Fibroblast of lung (primary cell): ENCODE data around the gene DNAJC8.

Source experiments
- CTCF ChIP-seq, 2 donors: IDR thresholded peaks in 1 of 2; conservative IDR thresholded peaks in 1 of 2; 1 replicate in 1 of 2; 2 replicates in 1 of 2; pipeline ENCODE4 v1.5.1; 2011 to 2012; ENCODE audit warnings: low read length in 2 of 2, control low read depth in 1 of 2, inconsistent platforms in 1 of 2, low read depth in 1 of 2, mild to moderate bottlenecking in 1 of 2
- EZH2 ChIP-seq: IDR thresholded peaks from 2 replicates; pipeline ENCODE4 v1.5.1; 2012; ENCODE audit warnings: low read length, control low read depth, mild to moderate bottlenecking; ENCODE audit errors: missing control alignments

- TF ChIP-seq CTCF (conservative IDR thresholded peaks at IDR 0.05 in 1 of 2, IDR thresholded peaks at IDR 0.05 in 1 of 2; ENCODE audit: low read depth in 1 of 2, low read length in 2 of 2) (no peak), EZH2 (no peak)
Observed at GRCh38 chr1:28155628-28156027, 77.2 kb downstream of the DNAJC8 start.
